Sigmoid colon (tissue), 4 donors: ENCODE data around the gene ABLIM3.

Source experiments
- EP300 ChIP-seq, 4 donors: sonication (generic); formaldehyde crosslinking; IDR thresholded peaks; one replicate each; pipeline ENCODE4 v1.6.1; 2017; ENCODE audit warnings: antibody characterized with exemption in 4 of 4
- POLR2A ChIP-seq, 2 donors: fragments of 450-650 bp; IDR thresholded peaks; one replicate each; pipeline ENCODE4 v1.6.1; 2016; ENCODE audit warnings: antibody characterized with exemption in 2 of 2, mild to moderate bottlenecking in 2 of 2, moderate library complexity in 2 of 2
- TF ChIP-seq, protein P1 (sequence below), 4 experiments: fragments of 450-650 bp in 3 of 4; fragments of 200-600 bp in 1 of 4; IDR thresholded peaks; one replicate each; pipeline ENCODE4 v1.5.1; 2016 to 2019; ENCODE audit warnings: antibody characterized with exemption in 4 of 4, mild to moderate bottlenecking in 3 of 4, moderate library complexity in 2 of 4

- TF ChIP-seq, protein P1, sequence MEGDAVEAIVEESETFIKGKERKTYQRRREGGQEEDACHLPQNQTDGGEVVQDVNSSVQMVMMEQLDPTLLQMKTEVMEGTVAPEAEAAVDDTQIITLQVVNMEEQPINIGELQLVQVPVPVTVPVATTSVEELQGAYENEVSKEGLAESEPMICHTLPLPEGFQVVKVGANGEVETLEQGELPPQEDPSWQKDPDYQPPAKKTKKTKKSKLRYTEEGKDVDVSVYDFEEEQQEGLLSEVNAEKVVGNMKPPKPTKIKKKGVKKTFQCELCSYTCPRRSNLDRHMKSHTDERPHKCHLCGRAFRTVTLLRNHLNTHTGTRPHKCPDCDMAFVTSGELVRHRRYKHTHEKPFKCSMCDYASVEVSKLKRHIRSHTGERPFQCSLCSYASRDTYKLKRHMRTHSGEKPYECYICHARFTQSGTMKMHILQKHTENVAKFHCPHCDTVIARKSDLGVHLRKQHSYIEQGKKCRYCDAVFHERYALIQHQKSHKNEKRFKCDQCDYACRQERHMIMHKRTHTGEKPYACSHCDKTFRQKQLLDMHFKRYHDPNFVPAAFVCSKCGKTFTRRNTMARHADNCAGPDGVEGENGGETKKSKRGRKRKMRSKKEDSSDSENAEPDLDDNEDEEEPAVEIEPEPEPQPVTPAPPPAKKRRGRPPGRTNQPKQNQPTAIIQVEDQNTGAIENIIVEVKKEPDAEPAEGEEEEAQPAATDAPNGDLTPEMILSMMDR (IDR thresholded peaks at IDR 0.05): no peak
- TF ChIP-seq POLR2A (IDR thresholded peaks at IDR 0.05) (no peak), EP300 (IDR thresholded peaks at IDR 0.05) (no peak)
Measured at GRCh38 chr5:149153193-149153750, 12.0 kb downstream of the ABLIM3 start.
